ENCODE measurements around the gene C9orf40. TPM values are rescaled to one million over a fixed set of nuclear protein-coding genes. Genes with fewer than 3 reads are reported as not detected.
A peak's percentile ranks its signal among the peaks of the same experiment; 100 is the strongest.

Gene C9orf40
- total RNA-seq, 1 experiment from 2014 or later, result 12.8 TPM

DNA sequence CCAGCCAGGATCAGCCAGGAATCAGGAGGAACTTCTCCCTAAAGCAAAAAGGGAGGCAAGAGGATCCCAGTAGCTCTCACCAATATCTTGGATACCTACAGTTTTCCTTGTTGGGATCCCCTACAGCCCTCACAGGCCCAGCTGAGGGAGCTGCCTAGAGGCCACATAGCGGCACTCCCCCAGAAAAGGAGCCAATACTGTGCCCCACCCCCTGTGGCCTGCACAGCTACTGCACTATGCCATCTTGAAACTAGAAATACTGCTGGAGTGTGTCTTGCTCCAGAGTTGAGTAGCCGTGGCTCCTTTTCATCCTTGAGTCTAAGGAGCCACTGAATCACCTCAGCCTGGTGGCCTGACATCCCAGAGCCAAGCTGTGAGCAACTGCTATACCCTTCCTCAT is 42.7 kb downstream of the C9orf40 start (continued):
- no peak for TF ChIP-seq RAD21 (IDR thresholded peaks at IDR 0.05; ENCODE audit: low read depth)
- TF ChIP-seq SIN3A (IDR thresholded peaks at IDR 0.05; ENCODE audit: low read depth), result no peak
- TF ChIP-seq SP1 (IDR thresholded peaks at IDR 0.05; ENCODE audit: low read depth), result no peak
- no peak for TF ChIP-seq POLR2AphosphoS5 (IDR thresholded peaks at IDR 0.05; ENCODE audit: low read depth, low read length)

DNA sequence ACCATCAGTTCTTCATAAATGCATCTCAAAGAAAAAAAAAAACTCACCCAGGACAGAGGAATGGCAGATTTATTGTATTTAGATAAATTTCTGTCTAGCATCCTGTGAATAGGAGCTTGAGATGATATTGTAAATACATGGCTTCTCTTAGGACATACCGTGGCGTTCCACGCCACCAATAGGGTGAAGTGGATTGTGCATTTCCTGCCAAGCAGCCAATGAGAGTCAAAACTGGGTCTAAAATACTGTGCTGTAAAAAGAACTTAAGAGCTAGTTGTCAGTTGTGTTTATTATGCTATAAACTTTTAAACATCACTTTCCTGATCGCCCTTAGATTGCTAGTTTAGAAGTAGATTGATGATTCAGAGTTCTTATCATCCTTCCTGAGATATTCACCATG is 44.0 kb downstream of the C9orf40 start:
- Histone ChIP-seq H3K9me2 (ENCODE audit: insufficient read depth) (no peaks in the 10 kb centered on the region), H3K9me3 (ENCODE audit: control insufficient read depth in 1 of 2, insufficient read depth in 1 of 2, low read depth in 1 of 2, low read length in 2 of 2) (no peaks in the 10 kb centered on the region), H2AFZ (ENCODE audit: low read depth, low read length, poor library complexity, severe bottlenecking) (peak overlapping the region; percentile 26), H3K4me1 (ENCODE audit: control insufficient read depth in 1 of 2, insufficient read depth in 2 of 2, low read length in 2 of 2) (no peaks in the 10 kb centered on the region), H4K20me1 (ENCODE audit: insufficient read depth) (no peaks in the 10 kb centered on the region), H3K27me3 (ENCODE audit: insufficient read depth, low read length) (no peaks in the 10 kb centered on the region), H3K27ac (ENCODE audit: low read depth, low read length) (no peak overlapping the region), H3K9ac (ENCODE audit: low read length) (no peak overlapping the region), H3K4me2 (ENCODE audit: low read length) (no peak overlapping the region), H3K4me3 (replicated peaks in 1 of 2; ENCODE audit: low read depth in 1 of 2, low read length in 2 of 2) (no peak overlapping the region), H3K79me2 (ENCODE audit: insufficient read depth, low read length) (no peaks in the 10 kb centered on the region), H3K36me3 (ENCODE audit: control insufficient read depth in 1 of 2, insufficient read depth in 2 of 2, low read length in 2 of 2) (no peaks in the 10 kb centered on the region)
- DNase-seq (ENCODE audit: low read depth, low spot score), result no peak
- no TSS peak for BruUV-seq (replicated peaks)
- intact Hi-C loops (cut with micrococcal nuclease), result no loop called here
- TF ChIP-seq ELF1 (IDR thresholded peaks at IDR 0.05; ENCODE audit: borderline replicate concordance, low read depth) (no peak), CBX3 (IDR thresholded peaks at IDR 0.05; ENCODE audit: low read depth) (no peak), SIN3A (IDR thresholded peaks at IDR 0.05; ENCODE audit: low read depth) (no peak), FOSL1 (IDR thresholded peaks at IDR 0.05; ENCODE audit: low read depth) (no peak), RAD21 (IDR thresholded peaks at IDR 0.05; ENCODE audit: low read depth) (no peak)
- RAD21 ChIA-PET (ENCODE audit: low non-redundant PET in 1 of 2, low total read pairs in 2 of 2, uncharacterized antibody in 2 of 2, unreplicated experiment in 2 of 2), result no interaction called here
- ATAC-seq, result no peak
- POLR2A ChIA-PET, result no interaction called here
- CTCF ChIA-PET, result no interaction called here

DNA sequence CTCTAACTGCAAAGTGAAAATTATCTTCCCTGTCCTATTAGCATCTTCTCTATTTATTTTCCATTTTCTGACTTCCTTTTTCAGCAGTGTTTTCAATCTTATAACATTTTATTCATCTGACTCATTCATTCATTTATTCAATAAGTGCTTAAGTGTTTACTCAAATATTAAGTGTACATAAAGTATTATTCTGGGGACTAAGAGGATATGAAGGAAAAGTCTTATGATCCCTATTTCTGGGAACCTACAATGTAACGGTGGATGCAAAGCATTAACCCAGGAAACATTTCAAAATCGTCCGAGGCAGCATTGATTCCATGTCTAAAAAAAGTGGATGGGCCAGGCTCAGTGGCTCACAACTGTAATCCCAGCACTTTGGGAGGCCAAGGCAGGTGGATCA is 45.6 kb downstream of the C9orf40 start:
- Histone ChIP-seq H3K79me2 (ENCODE audit: insufficient read depth, low read length) (no peaks in the 10 kb centered on the region), H3K4me1 (ENCODE audit: control insufficient read depth in 1 of 2, insufficient read depth in 2 of 2, low read length in 2 of 2) (no peaks in the 10 kb centered on the region), H3K9ac (ENCODE audit: low read length) (no peak overlapping the region), H4K20me1 (ENCODE audit: insufficient read depth) (no peaks in the 10 kb centered on the region), H3K27ac (ENCODE audit: low read depth, low read length) (no peak overlapping the region), H3K9me2 (ENCODE audit: insufficient read depth) (no peaks in the 10 kb centered on the region), H3K4me3 (replicated peaks in 1 of 2; ENCODE audit: low read depth in 1 of 2, low read length in 2 of 2) (no peak overlapping the region), H3K27me3 (ENCODE audit: insufficient read depth, low read length) (no peaks in the 10 kb centered on the region), H3K9me3 (ENCODE audit: control insufficient read depth in 1 of 2, insufficient read depth in 1 of 2, low read depth in 1 of 2, low read length in 2 of 2) (no peaks in the 10 kb centered on the region), H2AFZ (ENCODE audit: low read depth, low read length, poor library complexity, severe bottlenecking) (no peak overlapping the region), H3K36me3 (ENCODE audit: control insufficient read depth in 1 of 2, insufficient read depth in 2 of 2, low read length in 2 of 2) (no peaks in the 10 kb centered on the region), H3K4me2 (ENCODE audit: low read length) (no peak overlapping the region)
- no peak for ATAC-seq
- TF ChIP-seq, protein P1, sequence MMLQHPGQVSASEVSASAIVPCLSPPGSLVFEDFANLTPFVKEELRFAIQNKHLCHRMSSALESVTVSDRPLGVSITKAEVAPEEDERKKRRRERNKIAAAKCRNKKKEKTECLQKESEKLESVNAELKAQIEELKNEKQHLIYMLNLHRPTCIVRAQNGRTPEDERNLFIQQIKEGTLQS (IDR thresholded peaks at IDR 0.05), result no peak
- TF ChIP-seq CEBPB (IDR thresholded peaks at IDR 0.05; ENCODE audit: low read depth) (no peak), RAD21 (IDR thresholded peaks at IDR 0.05; ENCODE audit: low read depth) (no peak), EGR1 (IDR thresholded peaks at IDR 0.05; ENCODE audit: low read depth) (no peak), FOSL1 (IDR thresholded peaks at IDR 0.05; ENCODE audit: low read depth) (no peak)
- ChIA-PET POLR2A (no interaction called here), RAD21 (ENCODE audit: low non-redundant PET in 1 of 2, low total read pairs in 2 of 2, uncharacterized antibody in 2 of 2, unreplicated experiment in 2 of 2) (no interaction called here), CTCF (no interaction called here)
- intact Hi-C loops (cut with micrococcal nuclease), result no loop called here
- no peak for DNase-seq (ENCODE audit: low read depth, low spot score)
- BruUV-seq (replicated peaks), result no TSS peak

All from HCT116 (cell line).